Putamen (tissue), 1 donor: Measurements from ENCODE around the gene CDH10.
A peak's percentile ranks its signal among the peaks of the same experiment; 100 is the strongest.

ENCODE experiments used
- DNase-seq: peaks from one replicate; pipeline ENCODE4 v3.0.0-alpha.2; 2016; ENCODE audit warnings: low spot score

The CDH10 gene

DNA sequence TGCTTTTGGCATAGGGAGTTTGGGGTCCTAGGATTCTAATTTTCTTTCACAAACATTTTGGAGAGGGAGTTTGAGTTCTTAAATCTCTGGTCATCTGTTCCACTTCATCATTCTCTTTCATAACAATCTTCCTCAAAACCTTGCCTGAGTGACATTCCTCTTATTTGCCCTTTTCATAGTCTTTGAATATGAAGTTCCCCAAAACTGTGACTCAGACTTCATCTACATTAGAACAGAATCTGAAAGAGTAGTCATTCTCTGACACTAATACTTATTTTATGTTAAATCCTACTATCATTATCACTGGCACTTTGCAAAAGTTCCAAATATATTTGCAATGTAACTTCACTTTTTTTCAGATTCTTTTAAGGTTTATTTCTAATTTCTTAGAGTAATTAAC lies 163.8 kb downstream of the CDH10 start:
- DNase-seq: no peak

GRCh38 chr5:24477958-24478357 lies 166.8 kb downstream of the CDH10 start:
- DNase-seq: no peak

DNA sequence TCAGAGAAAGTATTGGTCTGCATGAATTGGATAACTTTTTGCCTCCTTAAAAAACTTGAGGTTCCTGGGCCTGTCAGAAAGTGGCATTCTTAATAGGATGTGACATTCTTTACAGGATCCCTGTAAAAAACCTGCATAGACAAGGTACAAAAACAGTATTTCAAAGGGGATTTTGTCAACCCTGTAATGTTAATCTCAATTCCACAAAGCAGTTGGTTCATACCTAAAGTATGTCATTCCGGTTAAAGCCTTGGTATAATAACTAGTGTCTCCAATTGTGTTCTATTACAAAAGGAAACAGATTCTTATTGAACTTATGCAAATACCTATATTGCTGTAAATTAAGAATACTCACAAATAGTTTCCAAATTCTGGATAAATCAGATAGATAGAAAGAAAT lies 169.7 kb downstream of the CDH10 start:
- no peak for DNase-seq

DNA sequence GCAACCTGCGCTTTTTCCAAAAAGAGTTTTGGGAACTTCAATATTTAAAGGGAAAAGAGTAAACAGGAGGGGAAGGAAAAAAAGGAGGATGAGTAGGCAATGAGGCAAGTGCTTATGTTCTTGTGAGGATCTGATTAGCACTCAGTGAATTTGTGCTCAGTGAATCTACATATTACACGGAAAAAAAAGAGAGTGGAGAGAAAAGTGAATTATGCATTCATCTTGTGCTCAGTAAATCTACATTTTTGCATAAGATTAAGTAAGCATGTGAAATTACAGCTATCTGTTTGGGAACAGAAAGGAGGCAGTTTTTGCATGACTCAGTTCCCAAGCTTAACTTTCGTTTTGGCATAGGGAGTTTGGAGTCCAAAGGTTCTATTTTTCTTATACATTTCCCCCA lies 170.1 kb downstream of the CDH10 start:
- DNase-seq: no peak

- peak; percentile 29 for DNase-seq
Observed at GRCh38 chr5:24472518-24472917, 172.3 kb downstream of the CDH10 start.

GRCh38 chr5:24444414-24444813 lies 200.4 kb downstream of the CDH10 start:
- DNase-seq: no peak

- DNase-seq: no peak
Observed at GRCh38 chr5:24439465-24439864, 205.3 kb downstream of the CDH10 start.
